KOPT-K1 (cell line): Measurements from ENCODE around the gene PRDM1.
A peak's percentile ranks its signal among the peaks of the same experiment; 100 is the strongest.

Experiments used
- H3K27ac ChIP-seq: fragments of 200-600 bp; sonication (generic); 2 replicates; pipeline ENCODE4 v1.5.1; 2016; ENCODE audit warnings: antibody characterized with exemption, mild to moderate bottlenecking, low read depth, low read length; ENCODE audit not compliant: poor library complexity, severe bottlenecking
- H3K36me3 ChIP-seq: fragments of 200-600 bp; sonication (generic); 2 replicates; pipeline ENCODE4 v1.5.1; 2017; ENCODE audit warnings: antibody characterized with exemption, mild to moderate bottlenecking, low read length, moderate library complexity; ENCODE audit not compliant: insufficient read depth
- H3K9me3 ChIP-seq: fragments of 200-600 bp; sonication (generic); 2 replicates; pipeline ENCODE4 v1.5.1; 2017; ENCODE audit warnings: antibody characterized with exemption, low read length, mild to moderate bottlenecking; ENCODE audit not compliant: insufficient read depth, poor library complexity, severe bottlenecking

Gene PRDM1

GRCh38 chr6:106113256-106113959 lies 27.3 kb downstream of the PRDM1 start:
- Histone ChIP-seq H3K27ac (peak overlapping the region; percentile 9), H3K9me3 (no peaks in the 10 kb centered on the region), H3K36me3 (no peaks in the 10 kb centered on the region)

- Histone ChIP-seq H3K36me3 (no peaks in the 10 kb centered on the region), H3K9me3 (no peaks in the 10 kb centered on the region), H3K27ac (peak overlapping the region; percentile 35)
Observed at GRCh38 chr6:106114492-106114891, 28.4 kb downstream of the PRDM1 start.

GRCh38 chr6:106115286-106115685 lies 29.1 kb downstream of the PRDM1 start:
- Histone ChIP-seq H3K36me3 (no peaks in the 10 kb centered on the region), H3K9me3 (no peaks in the 10 kb centered on the region), H3K27ac (no peak overlapping the region)

GRCh38 chr6:106116125-106116832 lies 30.1 kb downstream of the PRDM1 start:
- Histone ChIP-seq H3K36me3 (no peaks in the 10 kb centered on the region), H3K9me3 (no peaks in the 10 kb centered on the region), H3K27ac (peak overlapping the region; percentile 68)

GRCh38 chr6:106117579-106117978 lies 31.4 kb downstream of the PRDM1 start:
- Histone ChIP-seq H3K36me3 (no peaks in the 10 kb centered on the region), H3K27ac (peak overlapping the region; percentile 68), H3K9me3 (no peaks in the 10 kb centered on the region)

GRCh38 chr6:106118835-106119431 lies 32.8 kb downstream of the PRDM1 start:
- Histone ChIP-seq H3K36me3 (no peaks in the 10 kb centered on the region), H3K9me3 (no peaks in the 10 kb centered on the region), H3K27ac (peak overlapping the region; percentile 12)

GRCh38 chr6:106119546-106119945 lies 33.4 kb downstream of the PRDM1 start:
- Histone ChIP-seq H3K27ac (peak overlapping the region; percentile 12), H3K9me3 (no peaks in the 10 kb centered on the region), H3K36me3 (no peaks in the 10 kb centered on the region)

GRCh38 chr6:106120006-106120405 lies 33.9 kb downstream of the PRDM1 start:
- Histone ChIP-seq H3K36me3 (no peaks in the 10 kb centered on the region), H3K9me3 (no peaks in the 10 kb centered on the region), H3K27ac (no peak overlapping the region)

GRCh38 chr6:106120406-106120805 lies 34.3 kb downstream of the PRDM1 start:
- H3K36me3 ChIP-seq, result no peaks in the 10 kb centered on the region
- H3K27ac ChIP-seq, result no peak overlapping the region
- H3K9me3 ChIP-seq, result no peaks in the 10 kb centered on the region

GRCh38 chr6:106122306-106122918 lies 36.3 kb downstream of the PRDM1 start:
- Histone ChIP-seq H3K9me3 (no peaks in the 10 kb centered on the region), H3K36me3 (no peaks in the 10 kb centered on the region), H3K27ac (no peak overlapping the region)

GRCh38 chr6:106122938-106123656 lies 37.0 kb downstream of the PRDM1 start:
- Histone ChIP-seq H3K9me3 (no peaks in the 10 kb centered on the region), H3K36me3 (no peaks in the 10 kb centered on the region), H3K27ac (no peak overlapping the region)

GRCh38 chr6:106124015-106124414 lies 37.9 kb downstream of the PRDM1 start:
- Histone ChIP-seq H3K9me3 (no peaks in the 10 kb centered on the region), H3K27ac (no peak overlapping the region), H3K36me3 (no peaks in the 10 kb centered on the region)

GRCh38 chr6:106124437-106125430 lies 38.6 kb downstream of the PRDM1 start:
- Histone ChIP-seq H3K27ac (no peak overlapping the region), H3K36me3 (no peaks in the 10 kb centered on the region), H3K9me3 (no peaks in the 10 kb centered on the region)

- Histone ChIP-seq H3K27ac (no peak overlapping the region), H3K9me3 (no peaks in the 10 kb centered on the region), H3K36me3 (no peaks in the 10 kb centered on the region)
Observed at GRCh38 chr6:106125925-106126435, 39.8 kb downstream of the PRDM1 start.
